ENCODE data around the gene CDC42EP1. TPM values are rescaled to one million over a fixed set of nuclear protein-coding genes. Genes with fewer than 3 reads are reported as not detected.
"Not testable (repeated sequence)": the region's sequence is repeated elsewhere in the genome, so short reads cannot be mapped to it uniquely, and the experiment has no call there.

The CDC42EP1 gene
- polyA plus RNA-seq, 1 of the 3 experiments (the other 2 are of a cell fraction), result 24.9 TPM

DNA sequence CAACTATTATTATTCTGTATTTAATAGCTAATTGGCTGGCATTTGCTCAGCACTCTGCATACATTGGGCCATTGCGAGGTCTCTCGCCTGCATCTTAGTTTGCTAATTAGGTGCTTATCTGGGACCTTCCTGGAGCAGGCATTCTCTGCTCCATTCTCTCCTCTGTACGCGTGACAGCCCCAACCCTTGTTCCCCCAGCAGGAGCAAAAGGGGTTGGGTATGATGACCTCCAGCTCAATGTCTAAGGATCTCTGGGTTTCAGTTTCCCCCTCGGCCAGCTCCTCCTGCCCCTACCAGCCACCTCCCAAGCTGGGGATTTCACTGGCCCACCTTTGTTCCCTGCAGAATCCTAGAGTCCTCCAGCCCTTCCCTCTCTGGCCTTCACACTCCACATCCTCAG lies 29.4 kb downstream of the CDC42EP1 start:
- H3K79me2 ChIP-seq (ENCODE audit: insufficient read depth), result no peaks in the 10 kb centered on the region
- no peak overlapping the region for H3K4me3 ChIP-seq (ENCODE audit: low read depth in 2 of 2, low read length in 1 of 2)
- H3K36me3 ChIP-seq (replicated peaks in 1 of 2; ENCODE audit: control insufficient read depth in 1 of 2, insufficient read depth in 2 of 2, low read length in 1 of 2), result no peaks in the 10 kb centered on the region
- no peak for TF ChIP-seq YY1 (IDR thresholded peaks at IDR 0.05; ENCODE audit: low read depth)
- TF ChIP-seq, protein P1, sequence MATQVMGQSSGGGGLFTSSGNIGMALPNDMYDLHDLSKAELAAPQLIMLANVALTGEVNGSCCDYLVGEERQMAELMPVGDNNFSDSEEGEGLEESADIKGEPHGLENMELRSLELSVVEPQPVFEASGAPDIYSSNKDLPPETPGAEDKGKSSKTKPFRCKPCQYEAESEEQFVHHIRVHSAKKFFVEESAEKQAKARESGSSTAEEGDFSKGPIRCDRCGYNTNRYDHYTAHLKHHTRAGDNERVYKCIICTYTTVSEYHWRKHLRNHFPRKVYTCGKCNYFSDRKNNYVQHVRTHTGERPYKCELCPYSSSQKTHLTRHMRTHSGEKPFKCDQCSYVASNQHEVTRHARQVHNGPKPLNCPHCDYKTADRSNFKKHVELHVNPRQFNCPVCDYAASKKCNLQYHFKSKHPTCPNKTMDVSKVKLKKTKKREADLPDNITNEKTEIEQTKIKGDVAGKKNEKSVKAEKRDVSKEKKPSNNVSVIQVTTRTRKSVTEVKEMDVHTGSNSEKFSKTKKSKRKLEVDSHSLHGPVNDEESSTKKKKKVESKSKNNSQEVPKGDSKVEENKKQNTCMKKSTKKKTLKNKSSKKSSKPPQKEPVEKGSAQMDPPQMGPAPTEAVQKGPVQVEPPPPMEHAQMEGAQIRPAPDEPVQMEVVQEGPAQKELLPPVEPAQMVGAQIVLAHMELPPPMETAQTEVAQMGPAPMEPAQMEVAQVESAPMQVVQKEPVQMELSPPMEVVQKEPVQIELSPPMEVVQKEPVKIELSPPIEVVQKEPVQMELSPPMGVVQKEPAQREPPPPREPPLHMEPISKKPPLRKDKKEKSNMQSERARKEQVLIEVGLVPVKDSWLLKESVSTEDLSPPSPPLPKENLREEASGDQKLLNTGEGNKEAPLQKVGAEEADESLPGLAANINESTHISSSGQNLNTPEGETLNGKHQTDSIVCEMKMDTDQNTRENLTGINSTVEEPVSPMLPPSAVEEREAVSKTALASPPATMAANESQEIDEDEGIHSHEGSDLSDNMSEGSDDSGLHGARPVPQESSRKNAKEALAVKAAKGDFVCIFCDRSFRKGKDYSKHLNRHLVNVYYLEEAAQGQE (IDR thresholded peaks at IDR 0.05; ENCODE audit: low read depth, low read length), result no peak
- TF ChIP-seq, protein P2, sequence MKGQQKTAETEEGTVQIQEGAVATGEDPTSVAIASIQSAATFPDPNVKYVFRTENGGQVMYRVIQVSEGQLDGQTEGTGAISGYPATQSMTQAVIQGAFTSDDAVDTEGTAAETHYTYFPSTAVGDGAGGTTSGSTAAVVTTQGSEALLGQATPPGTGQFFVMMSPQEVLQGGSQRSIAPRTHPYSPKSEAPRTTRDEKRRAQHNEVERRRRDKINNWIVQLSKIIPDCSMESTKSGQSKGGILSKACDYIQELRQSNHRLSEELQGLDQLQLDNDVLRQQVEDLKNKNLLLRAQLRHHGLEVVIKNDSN (IDR thresholded peaks at IDR 0.05; ENCODE audit: borderline replicate concordance, low read depth), result no peak
- no peak for TF ChIP-seq ELF1 (IDR thresholded peaks at IDR 0.05)
- no peak for TF ChIP-seq GABPA (IDR thresholded peaks at IDR 0.05; ENCODE audit: low read depth)
- TF ChIP-seq RAD21 (IDR thresholded peaks at IDR 0.05; ENCODE audit: low read length), result no peak
- no peak for TF ChIP-seq POLR2AphosphoS5 (IDR thresholded peaks at IDR 0.05; ENCODE audit: low read depth, low read length)
- TF ChIP-seq, protein P3, sequence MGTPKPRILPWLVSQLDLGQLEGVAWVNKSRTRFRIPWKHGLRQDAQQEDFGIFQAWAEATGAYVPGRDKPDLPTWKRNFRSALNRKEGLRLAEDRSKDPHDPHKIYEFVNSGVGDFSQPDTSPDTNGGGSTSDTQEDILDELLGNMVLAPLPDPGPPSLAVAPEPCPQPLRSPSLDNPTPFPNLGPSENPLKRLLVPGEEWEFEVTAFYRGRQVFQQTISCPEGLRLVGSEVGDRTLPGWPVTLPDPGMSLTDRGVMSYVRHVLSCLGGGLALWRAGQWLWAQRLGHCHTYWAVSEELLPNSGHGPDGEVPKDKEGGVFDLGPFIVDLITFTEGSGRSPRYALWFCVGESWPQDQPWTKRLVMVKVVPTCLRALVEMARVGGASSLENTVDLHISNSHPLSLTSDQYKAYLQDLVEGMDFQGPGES (IDR thresholded peaks at IDR 0.05; ENCODE audit: low read depth, low read length), result no peak
- TF ChIP-seq, protein P4, sequence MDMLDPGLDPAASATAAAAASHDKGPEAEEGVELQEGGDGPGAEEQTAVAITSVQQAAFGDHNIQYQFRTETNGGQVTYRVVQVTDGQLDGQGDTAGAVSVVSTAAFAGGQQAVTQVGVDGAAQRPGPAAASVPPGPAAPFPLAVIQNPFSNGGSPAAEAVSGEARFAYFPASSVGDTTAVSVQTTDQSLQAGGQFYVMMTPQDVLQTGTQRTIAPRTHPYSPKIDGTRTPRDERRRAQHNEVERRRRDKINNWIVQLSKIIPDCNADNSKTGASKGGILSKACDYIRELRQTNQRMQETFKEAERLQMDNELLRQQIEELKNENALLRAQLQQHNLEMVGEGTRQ (IDR thresholded peaks at IDR 0.05; ENCODE audit: borderline replicate concordance, low read depth, low read length), result no peak
- no peak for TF ChIP-seq NRF1 (IDR thresholded peaks at IDR 0.05; ENCODE audit: low read depth, low read length)
- TF ChIP-seq FOSL2 (IDR thresholded peaks at IDR 0.05; ENCODE audit: borderline replicate concordance, low read depth), result no peak
- TF ChIP-seq FOXJ3 (CRISPR knock-in tag; IDR thresholded peaks at IDR 0.05), result no peak
- TF ChIP-seq RXRA (IDR thresholded peaks at IDR 0.05; ENCODE audit: borderline replicate concordance, low read depth), result no peak
- TF ChIP-seq, protein P5, sequence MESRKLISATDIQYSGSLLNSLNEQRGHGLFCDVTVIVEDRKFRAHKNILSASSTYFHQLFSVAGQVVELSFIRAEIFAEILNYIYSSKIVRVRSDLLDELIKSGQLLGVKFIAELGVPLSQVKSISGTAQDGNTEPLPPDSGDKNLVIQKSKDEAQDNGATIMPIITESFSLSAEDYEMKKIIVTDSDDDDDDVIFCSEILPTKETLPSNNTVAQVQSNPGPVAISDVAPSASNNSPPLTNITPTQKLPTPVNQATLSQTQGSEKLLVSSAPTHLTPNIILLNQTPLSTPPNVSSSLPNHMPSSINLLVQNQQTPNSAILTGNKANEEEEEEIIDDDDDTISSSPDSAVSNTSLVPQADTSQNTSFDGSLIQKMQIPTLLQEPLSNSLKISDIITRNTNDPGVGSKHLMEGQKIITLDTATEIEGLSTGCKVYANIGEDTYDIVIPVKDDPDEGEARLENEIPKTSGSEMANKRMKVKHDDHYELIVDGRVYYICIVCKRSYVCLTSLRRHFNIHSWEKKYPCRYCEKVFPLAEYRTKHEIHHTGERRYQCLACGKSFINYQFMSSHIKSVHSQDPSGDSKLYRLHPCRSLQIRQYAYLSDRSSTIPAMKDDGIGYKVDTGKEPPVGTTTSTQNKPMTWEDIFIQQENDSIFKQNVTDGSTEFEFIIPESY (IDR thresholded peaks at IDR 0.05; ENCODE audit: borderline replicate concordance, low read depth), result no peak
- TF ChIP-seq CHD2 (IDR thresholded peaks at IDR 0.05; ENCODE audit: low read length, partially characterized antibody), result no peak
- ChIA-PET POLR2A (interaction anchor here (0.7 kb wide), 1 partner anchor 96 kb away, joined by 4 read pairs; the partner anchor contains the start of gene NOL12), CTCF (interaction anchor here (0.9 to 5.1 kb wide), 6 partner anchors 10 to 50 kb away, joined by 3 to 60 read pairs (median 5); no protein-coding TSS in a partner anchor)
- no peak for DNase-seq
- H3K27me3 ChIP-seq (ENCODE audit: insufficient read depth), result no peaks in the 10 kb centered on the region
- H3K4me2 ChIP-seq, result no peak overlapping the region
- H3K4me1 ChIP-seq (ENCODE audit: control insufficient read depth in 1 of 2, insufficient read depth in 2 of 2, low read depth in 1 of 2, low read length in 1 of 2), result no peaks in the 10 kb centered on the region
- H3F3A ChIP-seq (replicated peaks; ENCODE audit: insufficient read depth), result no peaks in the 10 kb centered on the region
- no peaks in the 10 kb centered on the region for H4K20me1 ChIP-seq (ENCODE audit: insufficient read depth)
- H3K9me2 ChIP-seq, result no peaks in the 10 kb centered on the region
- 72% methylated on average over 5 of the region's 5 CpGs for WGBS (ENCODE audit: low lambda C conversion rate)
- H3K9me3 ChIP-seq, result no peaks in the 10 kb centered on the region
- H3K27ac ChIP-seq (ENCODE audit: low read depth in 2 of 2, low read length in 1 of 2), result no peak overlapping the region
- H2AFZ ChIP-seq (ENCODE audit: low read depth), result no peak overlapping the region
- no peak overlapping the region for H3K9ac ChIP-seq

DNA sequence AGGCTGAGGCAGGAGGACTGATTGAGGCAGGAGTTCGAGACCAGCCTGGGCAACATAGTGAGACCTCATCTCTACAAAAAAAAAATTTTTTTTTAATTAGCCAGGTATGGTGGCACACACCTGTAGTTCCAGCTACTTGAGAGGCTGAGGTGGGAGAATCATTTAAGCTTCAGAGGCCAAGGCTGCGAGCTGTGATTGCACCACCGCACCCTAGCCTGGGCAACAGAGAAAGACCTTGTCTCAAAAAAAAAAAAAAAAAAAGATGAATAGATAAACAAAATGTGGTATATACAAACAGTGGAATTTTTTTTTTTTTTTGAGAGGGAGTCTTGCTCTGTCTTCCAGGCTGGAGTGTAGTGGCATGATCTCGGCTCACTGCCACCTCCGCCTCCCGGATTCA lies 30.8 kb downstream of the CDC42EP1 start:
- CTCF ChIA-PET, result interaction anchor here (1.3 to 9.2 kb wide), 5 partner anchors 16 to 52 kb away, joined by 3 to 95 read pairs (median 43); partner anchors contain the start of gene GGA1
- H2AFZ ChIP-seq (ENCODE audit: low read depth); H3K27ac ChIP-seq (ENCODE audit: low read depth in 2 of 2, low read length in 1 of 2); H3K27me3 ChIP-seq (ENCODE audit: insufficient read depth); H3K9ac ChIP-seq; DNase-seq; H3K4me1 ChIP-seq (ENCODE audit: control insufficient read depth in 1 of 2, insufficient read depth in 2 of 2, low read depth in 1 of 2, low read length in 1 of 2); H3K79me2 ChIP-seq (ENCODE audit: insufficient read depth); H3F3A ChIP-seq (replicated peaks; ENCODE audit: insufficient read depth); H3K36me3 ChIP-seq (replicated peaks in 1 of 2; ENCODE audit: control insufficient read depth in 1 of 2, insufficient read depth in 2 of 2, low read length in 1 of 2); H4K20me1 ChIP-seq (ENCODE audit: insufficient read depth); H3K4me2 ChIP-seq; H3K9me3 ChIP-seq; H3K4me3 ChIP-seq (ENCODE audit: low read depth in 2 of 2, low read length in 1 of 2); H3K9me2 ChIP-seq; POLR2A ChIA-PET: not testable (repeated sequence)
- 97% methylated on average over 6 of the region's 6 CpGs for WGBS (ENCODE audit: low lambda C conversion rate)

All from SK-N-SH (cell line).